T-helper 9 cell (primary cell): ENCODE measurements around the gene PTGDR.
A peak's percentile ranks its signal among the peaks of the same experiment; 100 is the strongest.

Experiments
- DNase-seq: peaks from one replicate; pipeline ENCODE4 v3.0.0-alpha.2; 2020

PTGDR gene

GRCh38 chr14:52265253-52265652 is 2.2 kb upstream of the PTGDR start:
- no peak for DNase-seq

- no peak for DNase-seq
These were observed 1.3 kb upstream of the PTGDR start for GRCh38 chr14:52266179-52266578.

GRCh38 chr14:52266782-52267181 is 716 bp upstream of the PTGDR start:
- DNase-seq, result no peak

- peak; percentile 14 for DNase-seq
These were observed 972 bp downstream of the PTGDR start for GRCh38 chr14:52268279-52269061.

GRCh38 chr14:52269100-52269499 is 1.6 kb downstream of the PTGDR start:
- DNase-seq, result no peak

- DNase-seq, result no peak
These were observed 2.5 kb downstream of the PTGDR start for GRCh38 chr14:52269982-52270381.

- no peak for DNase-seq
These were observed 4.0 kb downstream of the PTGDR start for GRCh38 chr14:52271538-52271937.

- DNase-seq, result no peak
These were observed 4.9 kb downstream of the PTGDR start for GRCh38 chr14:52272375-52272774.

- DNase-seq, result no peak
These were observed 7.9 kb downstream of the PTGDR start for GRCh38 chr14:52275372-52275771.

GRCh38 chr14:52277552-52277951 is 10.1 kb downstream of the PTGDR start:
- no peak for DNase-seq

- no peak for DNase-seq
These were observed 11.9 kb downstream of the PTGDR start for GRCh38 chr14:52279408-52279807.

GRCh38 chr14:52283099-52283498 is 15.6 kb downstream of the PTGDR start:
- no peak for DNase-seq

GRCh38 chr14:52286661-52287649 is 19.5 kb downstream of the PTGDR start:
- DNase-seq, result no peak

GRCh38 chr14:52296378-52296777 is 28.9 kb downstream of the PTGDR start:
- DNase-seq, result no peak

- no peak for DNase-seq
These were observed 31.3 kb downstream of the PTGDR start for GRCh38 chr14:52298795-52299194.

GRCh38 chr14:52299692-52300278 is 32.3 kb downstream of the PTGDR start:
- DNase-seq, result no peak

GRCh38 chr14:52303236-52303635 is 35.7 kb downstream of the PTGDR start:
- DNase-seq, result no peak

- DNase-seq, result no peak
These were observed 36.9 kb downstream of the PTGDR start for GRCh38 chr14:52304248-52304904.

GRCh38 chr14:52305014-52305413 is 37.5 kb downstream of the PTGDR start:
- no peak for DNase-seq

GRCh38 chr14:52307376-52307775 is 39.9 kb downstream of the PTGDR start:
- DNase-seq, result no peak

GRCh38 chr14:52307905-52308304 is 40.4 kb downstream of the PTGDR start:
- no peak for DNase-seq

GRCh38 chr14:52310541-52310940 is 43.0 kb downstream of the PTGDR start:
- DNase-seq, result no peak

- DNase-seq, result no peak
These were observed 45.4 kb downstream of the PTGDR start for GRCh38 chr14:52312931-52313355.
